H1 (cell line): Measurements from ENCODE around the gene LTB4R. TPM values are rescaled to one million over a fixed set of nuclear protein-coding genes. Genes with fewer than 3 reads are reported as not detected.
A peak's percentile ranks its signal among the peaks of the same experiment; 100 is the strongest.

Experiments used
- CTCF ChIA-PET: fragments of 300-600 bp; sonication (Branson Sonifier 250); formaldehyde crosslinking; loops from one replicate; lab custom pipeline; 2021; ENCODE audit not compliant: partially characterized antibody; lab: Charles Lee
- POLR2A ChIA-PET: fragments of 300-600 bp; sonication (Branson Sonifier 250); formaldehyde crosslinking; loops from one replicate; lab custom pipeline; 2021; ENCODE audit warnings: inconsistent platforms; ENCODE audit not compliant: partially characterized antibody; lab: Charles Lee
- DNase-seq, 2 experiments: peaks; one replicate each; pipeline versions ENCODE4 v3.0.0 to v3.0.0-alpha.2; 2010 to 2022; ENCODE audit warnings: low spot score in 2 of 2, low read depth in 1 of 2, mixed read lengths in 1 of 2
- FAIRE-seq: peaks from 2 replicates; lab custom pipeline; 2011; peaks lifted over from hg19 to GRCh38; lab: Jason Lieb, UNC
- H2AFZ ChIP-seq: 2 replicates; pipeline ENCODE4 v1.8.1; 2012; ENCODE audit warnings: low read length, inconsistent platforms
- H2AK5ac ChIP-seq: 2 replicates; pipeline ENCODE4 v1.6.1; 2013; ENCODE audit warnings: low read depth, low read length
- H2BK120ac ChIP-seq: replicated peaks from 2 replicates; pipeline ENCODE3; 2013; ENCODE audit warnings: low read depth, low read length, inconsistent platforms
- H2BK12ac ChIP-seq: 2 replicates; pipeline ENCODE4 v1.6.1; 2013; ENCODE audit warnings: low read depth, low read length
- H2BK15ac ChIP-seq: 2 replicates; pipeline ENCODE4 v1.6.1; 2013; ENCODE audit warnings: low read length
- H2BK20ac ChIP-seq: 2 replicates; pipeline ENCODE4 v1.6.1; 2013; ENCODE audit warnings: low read length
- H2BK5ac ChIP-seq: 2 replicates; pipeline ENCODE4 v1.6.1; 2013; ENCODE audit warnings: low read depth, low read length
- H3K14ac ChIP-seq: 2 replicates; pipeline ENCODE4 v1.6.1; 2013; ENCODE audit warnings: inconsistent platforms; ENCODE audit not compliant: insufficient read length
- H3K18ac ChIP-seq: 2 replicates; pipeline ENCODE4 v1.6.1; 2013; ENCODE audit warnings: low read length; ENCODE audit errors: extremely low read depth
- H3K23ac ChIP-seq: 2 replicates; pipeline ENCODE4 v1.6.1; 2013; ENCODE audit warnings: inconsistent platforms; ENCODE audit not compliant: insufficient read length
- H3K23me2 ChIP-seq: 2 replicates; pipeline ENCODE4 v1.6.1; 2013; ENCODE audit warnings: low read depth, low read length
- H3K27ac ChIP-seq: 2 replicates; pipeline ENCODE4 v1.6.1; 2011; ENCODE audit warnings: low read depth, low read length, inconsistent platforms
- H3K27me3 ChIP-seq, 4 experiments: replicated peaks in 1 of 4; 1 replicate in 1 of 4; 2 replicates in 3 of 4; pipeline versions ENCODE4 v1.6.1 to v1.8.1; 2011 to 2013; ENCODE audit warnings: low read length in 3 of 4, mild to moderate bottlenecking in 3 of 4, inconsistent platforms in 2 of 4, mixed read lengths in 2 of 4, moderate library complexity in 1 of 4; ENCODE audit not compliant: control insufficient read depth in 3 of 4, insufficient read depth in 3 of 4; ENCODE audit errors: extremely low read depth in 1 of 4
- H3K36me3 ChIP-seq, 4 experiments: 2 replicates each; pipeline versions ENCODE4 v1.6.1 to v1.8.1; 2011 to 2013; ENCODE audit warnings: mild to moderate bottlenecking in 4 of 4, low read length in 3 of 4, moderate library complexity in 2 of 4, control low read depth in 1 of 4, inconsistent platforms in 1 of 4; ENCODE audit not compliant: insufficient read depth in 4 of 4, control insufficient read depth in 2 of 4
- H3K4ac ChIP-seq: replicated peaks from 2 replicates; pipeline ENCODE3; 2013; ENCODE audit warnings: low read length, low read depth, mixed read lengths, inconsistent platforms; ENCODE audit not compliant: insufficient read length
- H3K4me1 ChIP-seq, 4 experiments: replicated peaks in 1 of 4; 1 replicate in 1 of 4; 2 replicates in 3 of 4; pipeline versions ENCODE4 v1.6.1 to v1.8.1; 2011 to 2013; ENCODE audit warnings: low read length in 3 of 4, inconsistent platforms in 2 of 4, mixed read lengths in 1 of 4; ENCODE audit not compliant: insufficient read depth in 4 of 4, control insufficient read depth in 3 of 4
- H3K4me2 ChIP-seq, 2 experiments: 2 replicates each; pipeline versions ENCODE4 v1.6.1 to v1.8.1; 2011 to 2013; ENCODE audit warnings: low read depth in 2 of 2, low read length in 2 of 2, control low read depth in 1 of 2, inconsistent platforms in 1 of 2, mild to moderate bottlenecking in 1 of 2; ENCODE audit not compliant: insufficient read depth in 1 of 2
- H3K4me3 ChIP-seq, 4 experiments: fragments of 200-600, 300-600 bp in 1 of 4; sonication (generic), shearing (Covaris generic), sonication (Bioruptor Twin) in 1 of 4; 2 replicates each; pipeline versions ENCODE4 v1.5.1 to v1.8.1; 2011 to 2016; ENCODE audit warnings: low read length in 4 of 4, low read depth in 3 of 4, control low read depth in 2 of 4, inconsistent platforms in 2 of 4, mild to moderate bottlenecking in 2 of 4, mixed read lengths in 1 of 4, moderate library complexity in 1 of 4; ENCODE audit not compliant: insufficient read depth in 2 of 4; ENCODE audit errors: extremely low read depth in 1 of 4
- H3K56ac ChIP-seq: replicated peaks from 2 replicates; pipeline ENCODE3; 2013; ENCODE audit warnings: low read depth, mild to moderate bottlenecking, mixed read lengths, low read length, inconsistent platforms; ENCODE audit not compliant: insufficient read length
- H3K79me1 ChIP-seq: 2 replicates; pipeline ENCODE4 v1.6.1; 2013; ENCODE audit warnings: low read depth, low read length, control low read depth
- H3K79me2 ChIP-seq, 2 experiments: 2 replicates each; pipeline versions ENCODE4 v1.6.1 to v1.8.1; 2012 to 2013; ENCODE audit warnings: low read length in 2 of 2, mild to moderate bottlenecking in 2 of 2, inconsistent platforms in 1 of 2; ENCODE audit not compliant: insufficient read depth in 2 of 2, control insufficient read depth in 1 of 2
- H3K9ac ChIP-seq, 4 experiments: replicated peaks in 1 of 4; 1 replicate in 1 of 4; 2 replicates in 3 of 4; pipeline versions ENCODE4 v1.6.1 to v1.8.1; 2011 to 2013; ENCODE audit warnings: low read depth in 3 of 4, low read length in 3 of 4, control low read depth in 2 of 4, mild to moderate bottlenecking in 2 of 4, moderate library complexity in 2 of 4, inconsistent platforms in 1 of 4; ENCODE audit errors: extremely low read depth in 1 of 4
- H3K9me3 ChIP-seq, 2 experiments: 2 replicates each; pipeline versions ENCODE4 v1.6.1 to v1.8.1; 2012 to 2013; ENCODE audit warnings: mild to moderate bottlenecking in 2 of 2, moderate library complexity in 2 of 2, control low read depth in 1 of 2, inconsistent platforms in 1 of 2, low read depth in 1 of 2, low read length in 1 of 2, mixed read lengths in 1 of 2; ENCODE audit not compliant: insufficient read depth in 2 of 2
- H4K20me1 ChIP-seq, 2 experiments: replicated peaks in 1 of 2; 2 replicates each; pipeline versions ENCODE3 to v1.8.1; 2011 to 2013; ENCODE audit warnings: inconsistent platforms in 2 of 2, low read length in 2 of 2, mild to moderate bottlenecking in 1 of 2; ENCODE audit not compliant: insufficient read depth in 2 of 2, control insufficient read depth in 1 of 2
- H4K5ac ChIP-seq: 2 replicates; pipeline ENCODE4 v1.6.1; 2013; ENCODE audit warnings: low read length, low read depth, mixed read lengths, inconsistent platforms; ENCODE audit not compliant: insufficient read length
- H4K8ac ChIP-seq: 2 replicates; pipeline ENCODE4 v1.8.0; 2013; ENCODE audit warnings: mild to moderate bottlenecking, moderate library complexity, low read length, inconsistent platforms; ENCODE audit not compliant: insufficient read depth; ENCODE audit errors: extremely low read depth
- H4K91ac ChIP-seq: replicated peaks from 2 replicates; pipeline ENCODE3; 2013; ENCODE audit warnings: low read length, mixed read lengths, inconsistent platforms; ENCODE audit not compliant: insufficient read length
- ASH2L ChIP-seq: fragments of 200-600, 300-600 bp; sonication (generic); IDR thresholded peaks from one replicate; pipeline ENCODE4 v1.7.1; 2017; ENCODE audit warnings: low read length
- ATF2 ChIP-seq: IDR thresholded peaks from 2 replicates; pipeline ENCODE4 v1.6.1; 2012; ENCODE audit warnings: low read length, inconsistent platforms
- ATF3 ChIP-seq: IDR thresholded peaks from 2 replicates; pipeline ENCODE4 v1.6.1; 2011; ENCODE audit warnings: low read depth, mild to moderate bottlenecking, low read length; ENCODE audit not compliant: insufficient read depth
- CREB1 ChIP-seq: IDR thresholded peaks from 2 replicates; pipeline ENCODE4 v1.6.1; 2012; ENCODE audit warnings: inconsistent platforms
- PHF8 ChIP-seq: fragments of 200-600 bp; sonication (generic); conservative IDR thresholded peaks from 2 replicates; pipeline ENCODE4 v1.7.1; 2012; ENCODE audit warnings: low read depth, mild to moderate bottlenecking, inconsistent platforms, low read length, moderate library complexity
- POU5F1 ChIP-seq: IDR thresholded peaks from 2 replicates; pipeline ENCODE4 v1.6.1; 2011; ENCODE audit warnings: low read depth, mild to moderate bottlenecking, low read length, moderate library complexity
- RAD21 ChIP-seq, 2 experiments: IDR thresholded peaks in 1 of 2; conservative IDR thresholded peaks in 1 of 2; 2 replicates each; pipeline ENCODE4 v1.6.1; 2011; ENCODE audit warnings: low read depth in 2 of 2, low read length in 2 of 2, improper control_type of control experiment in 1 of 2, inconsistent platforms in 1 of 2, mild to moderate bottlenecking in 1 of 2, moderate library complexity in 1 of 2
- SIX5 ChIP-seq: IDR thresholded peaks from 2 replicates; pipeline ENCODE4 v1.6.1; 2011; ENCODE audit warnings: mild to moderate bottlenecking, low read depth, low read length
- TAF7 ChIP-seq: optimal IDR thresholded peaks from 2 replicates; pipeline ENCODE3; 2011; ENCODE audit warnings: low read depth, mild to moderate bottlenecking, inconsistent platforms, low read length, moderate library complexity, borderline replicate concordance
- USF2 ChIP-seq: IDR thresholded peaks from 2 replicates; pipeline ENCODE4 v1.6.1; 2011; ENCODE audit warnings: low read length, improper control_type of control experiment
- WGBS, 2 experiments: shearing (Covaris generic) in 1 of 2; methylation state at CpG; one replicate each; pipeline versions ENCODE4 v1.1.6 to v1.1.7; 2013 to 2015; ENCODE audit warnings: low lambda C conversion rate in 2 of 2, mixed read lengths in 2 of 2, inconsistent platforms in 1 of 2, low coverage in 1 of 2, missing lambda C conversion rate in 1 of 2; ENCODE audit not compliant: insufficient replicate concordance in 2 of 2, insufficient coverage in 1 of 2, insufficient read length in 1 of 2; ENCODE audit errors: extremely low coverage in 1 of 2, missing lambda C conversion rate in 1 of 2; 5-methylcytosine and 5-hydroxymethylcytosine counted together
- polyA plus RNA-seq, 7 experiments: library from polyadenylated mRNA; depleted of rRNA in 3 of 7; stranded (reverse) in 5 of 7; unstranded in 2 of 7; fragments of >200 nt in 5 of 7; fragments of 200-250 nt in 2 of 7; gene quantifications; 1 replicate in 5 of 7; 2 replicates in 1 of 7; 4 replicates in 1 of 7; pipeline versions ENCODE4 v1.2.1 to v1.2.3, GENCODE V29; 2011 to 2013; ENCODE audit warnings: missing spikeins in 2 of 7, mixed read lengths in 2 of 7
- total RNA-seq: library from RNA; stranded (reverse); fragmentation: NEBNext Ultra II Directional; extraction: Animal tissue kit (Norgen Biotek cat#: 25700); gene quantifications from 2 replicates; pipeline ENCODE4 v1.2.1, GENCODE V29; 2021

Gene LTB4R
- total and polyA plus RNA-seq, 2 of the 8 experiments (the other 6 are each of a cell fraction or from before 2014, with no cell fraction given): 4.1 to 6.7 TPM

GRCh38 chr14:24263848-24264247 is 47.5 kb upstream of the LTB4R start:
- no peak overlapping the region; the same call in 1 of the 2 replicates for H4K8ac ChIP-seq
- DNase-seq: no peak
- ChIA-PET POLR2A (interaction anchor here (0.8 to 2.5 kb wide), 8 partner anchors 11 to 161 kb away, joined by 3 to 12 read pairs (median 4); partner anchors contain the start of genes CIDEB and TINF2), CTCF (interaction anchor here (0.7 to 6.2 kb wide), 7 partner anchors 8 to 68 kb away, joined by 3 to 30 read pairs (median 9); partner anchors contain the start of gene TINF2)
- no peak overlapping the region for H2AFZ ChIP-seq
- H3K4ac ChIP-seq: no peak overlapping the region
- no peaks in the 10 kb centered on the region for H3K79me1 ChIP-seq
- FAIRE-seq: no peak
- H3K9me3 ChIP-seq: no peaks in the 10 kb centered on the region
- H4K5ac ChIP-seq: no peak overlapping the region
- H3K14ac ChIP-seq: no peak overlapping the region
- peaks cover 0 to 2% of the 10 kb centered on the region in 2 experiments for H4K20me1 ChIP-seq
- no peaks in the 10 kb centered on the region for H3K27me3 ChIP-seq
- H2BK15ac ChIP-seq: no peak overlapping the region
- no peaks in the 10 kb centered on the region; a peak in 3 of 8 replicates for H3K36me3 ChIP-seq
- no peaks in the 10 kb centered on the region for H3K79me2 ChIP-seq
- H2BK5ac ChIP-seq: no peak overlapping the region
- H2AK5ac ChIP-seq: no peak overlapping the region
- H2BK12ac ChIP-seq: 0 out of 2 replicates have a peak overlapping the region, but pooled peaks have one; percentile 27
- no peak overlapping the region for H3K4me2 ChIP-seq
- H3K56ac ChIP-seq: no peak overlapping the region
- H4K91ac ChIP-seq: no peak overlapping the region
- peaks cover 0 to 2% (median 0%) of the 10 kb centered on the region in 4 experiments; a peak in 1 of 7 replicates for H3K4me1 ChIP-seq
- no peak overlapping the region; the same call in 1 of the 2 replicates for H3K18ac ChIP-seq
- no peak overlapping the region for H3K4me3 ChIP-seq
- H2BK20ac ChIP-seq: no peak overlapping the region
- no peak overlapping the region for H3K23ac ChIP-seq
- 0 out of 2 replicates have a peak, but pooled peaks cover 1% of the 10 kb centered on the region for H3K23me2 ChIP-seq
- H2BK120ac ChIP-seq: no peak overlapping the region
- WGBS, 2 experiments: 95% methylated on average over 5 of the region's 6 CpGs; no CpG with 5 or more reads in 1 of the 2 experiments
- H3K9ac ChIP-seq: no peak overlapping the region
- H3K27ac ChIP-seq: no peak overlapping the region
- TF ChIP-seq SIX5: no peak
- no peak for TF ChIP-seq TAF7
- no peak for TF ChIP-seq POU5F1
- no peak for TF ChIP-seq ATF3
- TF ChIP-seq RAD21 (IDR thresholded peaks at IDR 0.05 in 1 of 2, conservative IDR thresholded peaks at IDR 0.05 in 1 of 2; ENCODE audit: low read depth in 2 of 2, low read length in 2 of 2): no peak
- TF ChIP-seq CREB1: no peak
- no peak for TF ChIP-seq ATF2
- TF ChIP-seq USF2: no peak
- no peak for TF ChIP-seq PHF8
- no peak for TF ChIP-seq ASH2L
